Body of pancreas (tissue), 4 donors: ENCODE results near the gene SOX12.

Experiments
- CTCF ChIP-seq, 7 experiments: fragments of 450-650 bp in 4 of 7; fragments of 200-600 bp in 3 of 7; sonication (generic) in 3 of 7; IDR thresholded peaks; one replicate each; pipeline ENCODE4 v1.5.1; 2016 to 2019; ENCODE audit warnings: antibody characterized with exemption in 7 of 7
- POLR2A ChIP-seq, 3 donors: fragments of 450-650 bp; IDR thresholded peaks; one replicate each; pipeline ENCODE4 v1.6.1; 2016; ENCODE audit warnings: antibody characterized with exemption in 3 of 3, mild to moderate bottlenecking in 2 of 3

GRCh38 chr20:370151-370600 is 44.8 kb downstream of the SOX12 start:
- TF ChIP-seq CTCF (IDR thresholded peaks at IDR 0.05) (no peak), POLR2A (IDR thresholded peaks at IDR 0.05) (peak in 1 of 3 donors; percentile 27)
